Measurements from ENCODE around the gene ZNF813. TPM values are rescaled to one million over a fixed set of nuclear protein-coding genes. Genes with fewer than 3 reads are reported as not detected.
A peak's percentile ranks its signal among the peaks of the same experiment; 100 is the strongest.

The ZNF813 gene
- total and polyA plus RNA-seq, 9 of the 15 experiments (the other 6 are each of a cell fraction or from before 2014, with no cell fraction given): 1.3 to 8.0 (median 5.3) TPM

GRCh38 chr19:53517114-53517741 lies 49.7 kb downstream of the ZNF813 start (continued):
- no peak for TF ChIP-seq ZNF398 (CRISPR knock-in tag; IDR thresholded peaks at IDR 0.05)
- TF ChIP-seq RBM34 (IDR thresholded peaks at IDR 0.05; ENCODE audit: borderline replicate concordance, insufficient read depth, low read length): no peak
- peak; percentile 64 for TF ChIP-seq GMEB1 (CRISPR knock-in tag; IDR thresholded peaks at IDR 0.05)
- TF ChIP-seq CHD7 (IDR thresholded peaks at IDR 0.05; ENCODE audit: low read depth, low read length): no peak
- no peak for TF ChIP-seq GTF3C2 (IDR thresholded peaks at IDR 0.05; ENCODE audit: borderline replicate concordance, extremely low read depth, insufficient read length)
- no peak for TF ChIP-seq MIER1 (IDR thresholded peaks at IDR 0.05; ENCODE audit: low read depth)
- TF ChIP-seq NEUROD1 (IDR thresholded peaks at IDR 0.05; ENCODE audit: borderline replicate concordance, low read depth, low read length, partially characterized antibody): no peak
- no peak for TF ChIP-seq MCM3 (IDR thresholded peaks at IDR 0.05)
- TF ChIP-seq KLF1 (tag; IDR thresholded peaks at IDR 0.05): no peak

Data from K562 (cell line).